HK-2 (cell line): ENCODE results near the gene CGB8.
"Not testable (repeated sequence)": the region's sequence is repeated elsewhere in the genome, so short reads cannot be mapped to it uniquely, and the experiment has no call there.

Experiments used
- DNase-seq: peaks from one replicate; pipeline ENCODE4 v3.0.0-alpha.2; 2018; ENCODE audit not compliant: unreplicated experiment

CGB8 gene

DNA sequence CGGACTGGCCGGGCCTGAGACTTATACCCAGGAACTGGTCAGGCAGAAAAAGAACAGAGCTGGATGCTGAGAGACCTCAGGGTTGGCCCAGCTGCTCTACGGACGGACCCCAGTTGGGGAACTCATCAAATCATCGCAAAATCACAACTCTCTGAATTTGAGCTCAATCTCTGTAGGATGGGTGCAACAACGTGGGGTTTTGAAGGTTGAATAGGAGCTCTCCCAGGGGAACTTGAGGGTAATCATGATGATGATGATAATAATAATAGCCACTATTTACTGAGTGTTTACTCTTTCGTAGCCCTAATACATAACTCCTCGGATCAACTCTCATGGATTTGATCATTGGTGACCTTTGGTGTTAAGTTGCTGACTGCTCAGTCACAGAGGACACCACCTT, 18.6 kb downstream of the CGB8 start:
- DNase-seq: not testable (repeated sequence)

DNA sequence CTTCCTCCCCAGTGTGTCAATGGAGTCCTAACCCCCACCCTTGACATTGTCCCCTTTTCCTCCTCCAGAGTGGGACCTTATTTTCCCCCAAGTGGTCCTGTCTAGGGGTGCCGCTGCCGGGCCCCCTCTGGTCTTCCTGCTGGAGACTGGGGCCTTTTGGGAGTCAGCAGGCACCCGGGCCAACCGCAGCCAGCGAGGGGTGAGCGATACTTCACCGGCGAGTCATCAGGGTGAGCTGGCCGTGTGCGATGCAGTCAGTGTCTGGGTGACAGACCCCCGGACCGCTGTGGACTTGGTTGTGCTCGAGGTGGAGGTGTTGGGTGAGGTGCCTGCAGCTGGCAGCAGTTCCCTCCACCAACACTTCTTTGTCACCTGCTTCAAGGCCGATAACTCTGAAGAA, 19.2 kb downstream of the CGB8 start:
- DNase-seq: peak; percentile 56

DNA sequence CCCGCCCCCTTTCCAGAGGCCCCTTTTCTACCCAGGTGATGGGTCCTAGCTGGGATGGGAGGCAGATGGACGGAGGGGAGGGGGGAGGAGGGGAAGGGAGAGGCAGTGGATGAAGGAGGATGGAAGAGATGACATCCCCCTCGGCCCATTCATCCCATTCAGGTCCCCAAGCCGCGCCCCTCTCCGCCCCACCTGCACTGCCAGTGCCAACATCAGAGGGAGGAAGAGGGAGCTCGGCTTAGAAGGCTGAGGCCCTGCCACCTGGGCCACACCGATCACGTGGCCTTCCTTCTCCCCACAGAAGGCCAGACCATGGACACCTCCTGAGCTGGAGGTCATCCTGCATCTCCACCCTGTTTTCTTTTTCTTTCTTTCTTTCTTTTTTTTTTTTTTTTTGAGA, 20.2 kb downstream of the CGB8 start:
- not testable (repeated sequence) for DNase-seq

DNA sequence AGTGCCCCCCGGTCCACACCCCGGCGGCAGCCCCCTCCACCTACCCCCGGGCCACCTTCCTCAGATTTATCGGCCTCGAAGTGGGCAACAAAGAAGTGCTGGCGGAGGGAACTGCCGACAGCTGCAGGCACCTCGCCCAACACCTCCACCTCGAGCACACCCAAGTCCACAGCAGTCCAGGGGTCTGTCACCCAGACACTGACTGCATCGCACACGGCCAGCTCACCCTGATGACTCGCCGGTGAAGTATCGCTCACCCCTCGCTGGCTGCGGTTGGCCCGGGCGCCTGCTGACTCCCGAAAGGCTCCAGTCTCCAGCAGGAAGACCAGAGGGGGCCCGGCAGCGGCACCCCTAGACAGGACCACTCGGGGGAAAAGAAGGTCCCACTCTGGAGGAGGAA, 23.3 kb downstream of the CGB8 start:
- not testable (repeated sequence) for DNase-seq

DNA sequence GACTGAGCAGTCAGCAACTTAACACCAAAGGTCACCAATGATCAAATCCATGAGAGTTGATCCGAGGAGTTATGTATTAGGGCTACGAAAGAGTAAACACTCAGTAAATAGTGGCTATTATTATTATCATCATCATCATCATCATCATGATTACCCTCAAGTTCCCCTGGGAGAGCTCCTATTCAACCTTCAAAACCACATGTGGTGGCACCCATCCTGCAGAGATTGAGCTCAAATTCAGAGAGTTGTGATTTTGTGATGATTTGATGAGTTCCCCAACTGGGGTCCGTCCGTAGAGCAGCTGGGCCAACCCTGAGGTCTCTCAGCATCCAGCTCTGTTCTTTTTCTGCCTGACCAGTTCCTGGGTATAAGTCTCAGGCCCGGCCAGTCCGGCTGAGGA, 23.8 kb downstream of the CGB8 start:
- not testable (repeated sequence) for DNase-seq

GRCh38 chr19:49024233-49024632, 24.7 kb downstream of the CGB8 start, which contains the start of gene CGB3:
Gene CGB3, minus strand, starts transcription at chr19:49024333. Its CDS starts 362 bp downstream, at chr19:49023971.
- DNase-seq: not testable (repeated sequence)

- no peak for DNase-seq
These were observed 26.8 kb downstream of the CGB8 start for GRCh38 chr19:49022116-49022515.

GRCh38 chr19:49020931-49021895, 27.7 kb downstream of the CGB8 start:
- DNase-seq: peak; percentile 81

DNA sequence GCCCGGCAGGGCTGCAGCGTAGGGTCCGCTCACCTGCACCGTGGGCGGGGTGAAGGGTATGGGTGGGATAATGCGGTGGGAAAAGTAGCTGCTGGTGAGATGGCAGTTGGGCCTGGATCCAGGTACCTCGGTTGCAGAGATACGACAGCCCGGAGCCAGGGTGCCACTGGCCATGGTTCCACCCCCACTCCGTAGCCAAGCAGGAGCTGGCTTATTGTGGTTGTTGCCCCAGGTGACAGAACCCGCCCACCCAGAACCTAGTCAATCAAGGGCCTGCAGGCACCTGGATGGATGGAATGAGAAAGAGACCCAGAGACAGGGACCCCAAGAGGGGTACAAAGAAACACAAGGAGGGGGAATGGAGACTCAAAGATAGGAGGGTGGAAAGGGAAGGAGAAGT, 28.6 kb downstream of the CGB8 start:
- DNase-seq: peak; percentile 60

- peak; percentile 64 for DNase-seq
These were observed 29.5 kb downstream of the CGB8 start for GRCh38 chr19:49019242-49019932.

DNA sequence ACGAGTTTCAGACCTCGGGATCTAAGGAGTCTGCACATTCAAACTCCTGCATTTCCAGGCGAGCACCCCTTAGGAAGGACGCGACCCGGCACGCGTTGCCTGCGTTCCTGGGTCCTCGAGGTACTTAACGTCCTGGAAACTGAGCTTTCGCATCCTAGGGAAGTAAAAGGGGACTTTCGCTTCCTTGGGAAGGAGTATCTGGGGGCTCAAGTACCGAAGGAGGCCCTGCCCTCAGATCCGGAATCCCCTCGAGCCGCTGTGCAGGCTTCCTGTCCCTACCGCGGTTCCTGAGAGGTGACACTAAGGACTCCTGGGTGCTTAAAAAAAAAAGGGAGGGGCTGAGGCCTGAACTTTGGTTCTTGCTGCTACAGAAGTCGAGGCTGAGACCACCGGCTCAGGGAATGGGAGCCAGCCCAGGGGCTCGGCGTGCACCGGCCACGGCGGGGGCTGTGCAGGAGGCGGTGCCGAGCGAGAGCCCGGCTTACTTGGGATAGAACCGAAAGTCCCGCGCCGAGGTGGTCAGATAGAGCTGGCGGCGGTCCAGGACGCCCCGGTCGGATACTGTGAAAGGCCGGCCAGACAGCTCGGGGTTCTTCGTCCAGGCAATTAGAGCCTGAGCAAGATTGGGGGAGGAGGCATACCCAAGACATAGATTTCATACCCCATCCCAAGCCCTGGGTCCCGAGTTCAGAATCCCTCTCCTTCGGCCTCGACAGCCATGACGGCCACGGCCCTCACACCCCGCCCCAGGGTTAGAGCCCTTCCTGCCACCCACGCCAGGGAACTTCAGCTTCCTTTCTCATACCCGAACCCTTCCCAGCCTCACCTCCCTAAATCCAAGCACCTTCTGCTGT, 30.3 kb downstream of the CGB8 start:
- DNase-seq: not testable (repeated sequence)

DNA sequence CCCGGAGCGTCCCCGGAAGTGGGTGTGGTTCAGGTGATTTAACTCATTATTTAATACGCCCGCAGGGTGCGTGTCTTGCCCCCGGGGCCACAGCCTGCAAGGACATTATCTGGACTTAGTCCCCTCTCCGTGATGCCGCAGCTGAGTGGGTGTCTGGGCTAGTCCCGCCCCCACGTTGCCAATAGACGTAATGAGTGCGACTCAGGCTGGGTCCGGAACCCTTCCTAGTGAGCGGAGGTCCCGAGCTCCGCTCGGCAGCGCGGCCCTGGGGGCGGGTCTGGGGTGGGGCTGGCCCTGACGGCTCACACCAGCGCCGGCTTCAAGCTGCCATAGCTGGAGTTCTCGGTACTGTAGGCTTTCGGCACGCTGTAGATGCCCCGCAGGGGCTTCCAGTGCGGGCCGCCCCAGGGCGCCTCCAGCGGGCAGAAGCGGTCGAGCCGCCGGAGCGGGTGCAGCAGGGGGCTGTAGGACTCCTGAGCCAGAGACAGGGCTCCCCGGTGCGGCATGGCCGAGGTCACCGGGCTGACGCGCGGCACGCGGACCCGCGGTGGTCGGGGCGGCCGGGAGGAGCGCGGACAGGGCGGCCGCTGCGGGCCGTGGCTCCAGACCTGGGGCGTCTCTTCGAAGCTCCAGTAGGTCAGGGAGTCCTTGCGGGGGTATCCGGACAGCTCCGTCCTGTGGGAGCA, 31.1 kb downstream of the CGB8 start:
- no peak for DNase-seq

- DNase-seq: no peak
These were observed 31.8 kb downstream of the CGB8 start, which contains the start of gene LHB for GRCh38 chr19:49017041-49017665. Gene LHB, minus strand, starts transcription at chr19:49017091. Its CDS starts 10 bp downstream, at chr19:49017081.

GRCh38 chr19:49016067-49016839, 32.7 kb downstream of the CGB8 start:
- no peak for DNase-seq

GRCh38 chr19:49014870-49015255, 34.0 kb downstream of the CGB8 start:
- no peak for DNase-seq

DNA sequence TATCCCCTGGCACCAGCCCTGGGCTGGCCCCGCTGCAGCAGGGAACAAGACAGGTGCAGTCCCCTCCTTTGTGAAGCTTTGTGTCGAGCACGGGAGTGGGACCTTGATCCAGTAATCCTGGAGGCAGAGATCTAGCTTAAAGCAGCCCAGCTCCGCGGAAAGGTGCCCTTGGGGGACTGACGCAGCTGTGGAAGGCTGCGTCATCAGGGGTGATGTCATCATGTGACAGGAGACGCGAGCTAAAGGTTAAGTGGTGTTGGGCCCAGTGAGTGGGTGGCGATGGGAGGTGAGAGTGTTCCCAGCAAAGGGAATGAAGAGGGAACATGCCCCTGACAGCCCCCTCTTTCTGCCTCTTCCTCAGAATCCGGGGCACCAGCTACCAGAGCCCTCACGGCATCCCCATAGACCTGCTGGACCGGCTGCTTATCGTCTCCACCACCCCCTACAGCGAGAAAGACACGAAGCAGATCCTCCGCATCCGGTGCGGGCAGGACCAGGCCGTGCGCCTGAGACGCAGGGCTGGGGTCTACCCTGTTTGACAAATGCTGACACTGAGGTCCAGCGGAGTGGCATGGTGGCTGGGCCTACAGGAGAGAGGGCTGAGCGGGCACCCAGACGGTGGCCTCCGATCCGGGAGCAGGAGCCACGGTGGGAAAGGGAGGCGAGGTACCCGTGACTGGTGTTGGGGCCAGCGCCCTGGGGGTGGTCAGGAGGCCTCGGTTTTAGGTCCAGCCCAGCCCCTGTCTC, 34.6 kb downstream of the CGB8 start:
- no peak for DNase-seq

GRCh38 chr19:49011194-49011593, 37.7 kb downstream of the CGB8 start:
- DNase-seq: no peak

DNA sequence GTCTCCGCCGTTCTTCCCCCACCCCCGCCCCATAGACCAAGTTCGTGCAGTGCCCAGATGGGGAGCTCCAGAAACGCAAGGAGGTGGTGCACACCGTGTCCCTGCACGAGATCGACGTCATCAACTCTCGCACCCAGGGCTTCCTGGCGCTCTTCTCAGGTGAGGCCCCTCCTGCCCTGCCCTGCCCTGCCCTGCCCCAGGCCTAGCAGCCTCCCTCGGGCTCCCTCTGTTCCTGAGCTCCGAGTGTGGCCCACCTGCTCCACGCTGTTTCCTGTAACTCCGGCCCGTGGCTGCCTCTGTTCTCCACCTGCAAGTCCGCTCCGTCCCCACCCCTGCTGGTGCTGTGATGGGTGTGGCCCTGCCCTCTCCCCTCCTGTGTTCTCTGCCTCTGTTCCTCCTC, 38.5 kb downstream of the CGB8 start:
- DNase-seq: no peak

- no peak for DNase-seq
These were observed 39.1 kb downstream of the CGB8 start for GRCh38 chr19:49009828-49010227.
